A673 (cell line): ENCODE results near the gene ST7.

ENCODE experiments used
- EZH2 ChIP-seq: fragments of 200-600 bp; sonication (generic); IDR thresholded peaks from 2 replicates; pipeline ENCODE4 v1.6.1; 2017; ENCODE audit warnings: borderline replicate concordance, low read depth, mild to moderate bottlenecking, mixed read lengths, antibody characterized with exemption, low read length; ENCODE audit not compliant: poor library complexity, severe bottlenecking
- TF ChIP-seq, protein P1 (sequence below): fragments of 300-800, 200-600 bp; sonication (generic); conservative IDR thresholded peaks from 2 replicates; pipeline ENCODE4 v1.5.1; 2017; ENCODE audit warnings: low read depth, mild to moderate bottlenecking, antibody characterized with exemption, low read length, moderate library complexity, mixed read lengths

DNA sequence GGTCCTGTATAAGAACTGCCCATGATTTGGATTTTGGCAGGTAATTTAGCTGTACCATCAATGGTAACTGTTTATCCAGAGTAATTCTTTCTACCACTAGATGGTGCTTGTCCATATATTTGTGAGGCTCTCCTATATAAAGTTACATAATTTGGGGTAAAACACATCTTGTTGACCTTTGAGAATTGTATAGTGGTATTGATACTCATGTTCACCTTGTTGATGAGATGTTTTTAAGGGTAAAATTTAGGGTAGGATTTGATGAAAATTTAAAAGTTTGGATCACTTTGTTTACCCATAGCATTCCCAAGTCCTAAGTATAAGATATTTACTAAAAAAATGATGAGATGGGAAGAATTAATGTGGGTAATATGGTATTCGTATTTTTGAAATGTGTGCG is 31.6 kb downstream of the ST7 start:
- TF ChIP-seq, protein P1, sequence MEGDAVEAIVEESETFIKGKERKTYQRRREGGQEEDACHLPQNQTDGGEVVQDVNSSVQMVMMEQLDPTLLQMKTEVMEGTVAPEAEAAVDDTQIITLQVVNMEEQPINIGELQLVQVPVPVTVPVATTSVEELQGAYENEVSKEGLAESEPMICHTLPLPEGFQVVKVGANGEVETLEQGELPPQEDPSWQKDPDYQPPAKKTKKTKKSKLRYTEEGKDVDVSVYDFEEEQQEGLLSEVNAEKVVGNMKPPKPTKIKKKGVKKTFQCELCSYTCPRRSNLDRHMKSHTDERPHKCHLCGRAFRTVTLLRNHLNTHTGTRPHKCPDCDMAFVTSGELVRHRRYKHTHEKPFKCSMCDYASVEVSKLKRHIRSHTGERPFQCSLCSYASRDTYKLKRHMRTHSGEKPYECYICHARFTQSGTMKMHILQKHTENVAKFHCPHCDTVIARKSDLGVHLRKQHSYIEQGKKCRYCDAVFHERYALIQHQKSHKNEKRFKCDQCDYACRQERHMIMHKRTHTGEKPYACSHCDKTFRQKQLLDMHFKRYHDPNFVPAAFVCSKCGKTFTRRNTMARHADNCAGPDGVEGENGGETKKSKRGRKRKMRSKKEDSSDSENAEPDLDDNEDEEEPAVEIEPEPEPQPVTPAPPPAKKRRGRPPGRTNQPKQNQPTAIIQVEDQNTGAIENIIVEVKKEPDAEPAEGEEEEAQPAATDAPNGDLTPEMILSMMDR = peak; percentile 80
- no peak for TF ChIP-seq EZH2
